Immature natural killer cell (primary cell): ENCODE measurements around the gene C22orf15. TPM values are rescaled to one million over a fixed set of nuclear protein-coding genes. Genes with fewer than 3 reads are reported as not detected.

Source experiments
- DNase-seq, 3 donors: peaks; one replicate each; pipeline ENCODE4 v3.0.0; 2022; ENCODE audit warnings: mixed read lengths in 1 of 3
- H3K27ac Mint-ChIP-seq, 6 donors: one replicate each; pipeline ENCODE4 v1.8.0; 2020; ENCODE audit warnings: mixed read lengths in 6 of 6, mild to moderate bottlenecking in 5 of 6, inconsistent platforms in 4 of 6, moderate library complexity in 3 of 6
- H3K27me3 Mint-ChIP-seq, 3 donors: one replicate each; pipeline ENCODE4 v1.8.0; 2020 to 2021; ENCODE audit warnings: low read depth in 3 of 3, mild to moderate bottlenecking in 3 of 3, mixed read lengths in 3 of 3, moderate library complexity in 3 of 3, inconsistent platforms in 1 of 3
- H3K36me3 Mint-ChIP-seq, 3 donors: one replicate each; pipeline ENCODE4 v1.8.0; 2020; ENCODE audit warnings: mixed read lengths in 3 of 3, inconsistent platforms in 2 of 3, mild to moderate bottlenecking in 2 of 3
- H3K4me1 Mint-ChIP-seq, 2 donors: one replicate each; pipeline ENCODE4 v1.8.0; 2020; ENCODE audit warnings: inconsistent platforms in 2 of 2, mild to moderate bottlenecking in 2 of 2, mixed read lengths in 2 of 2, moderate library complexity in 1 of 2
- H3K4me3 Mint-ChIP-seq, 5 donors: one replicate each; pipeline ENCODE4 v1.8.0; 2020; ENCODE audit warnings: mild to moderate bottlenecking in 5 of 5, mixed read lengths in 5 of 5, inconsistent platforms in 3 of 5, moderate library complexity in 3 of 5
- H3K9me3 Mint-ChIP-seq, 6 donors: one replicate each; pipeline ENCODE4 v1.8.0; 2020; ENCODE audit warnings: mild to moderate bottlenecking in 6 of 6, mixed read lengths in 6 of 6, inconsistent platforms in 4 of 6, moderate library complexity in 3 of 6
- polyA plus RNA-seq, 3 donors: library from polyadenylated mRNA; unstranded; fragments of 300-500 nt; fragmentation: Illumina TruSeq; gene quantifications; one replicate each; pipeline ENCODE4 v1.2.3, GENCODE V29; 2021

Gene C22orf15
- polyA plus RNA-seq, 3 donors from 2014 or later: 1.1 TPM; not detected in 2

DNA sequence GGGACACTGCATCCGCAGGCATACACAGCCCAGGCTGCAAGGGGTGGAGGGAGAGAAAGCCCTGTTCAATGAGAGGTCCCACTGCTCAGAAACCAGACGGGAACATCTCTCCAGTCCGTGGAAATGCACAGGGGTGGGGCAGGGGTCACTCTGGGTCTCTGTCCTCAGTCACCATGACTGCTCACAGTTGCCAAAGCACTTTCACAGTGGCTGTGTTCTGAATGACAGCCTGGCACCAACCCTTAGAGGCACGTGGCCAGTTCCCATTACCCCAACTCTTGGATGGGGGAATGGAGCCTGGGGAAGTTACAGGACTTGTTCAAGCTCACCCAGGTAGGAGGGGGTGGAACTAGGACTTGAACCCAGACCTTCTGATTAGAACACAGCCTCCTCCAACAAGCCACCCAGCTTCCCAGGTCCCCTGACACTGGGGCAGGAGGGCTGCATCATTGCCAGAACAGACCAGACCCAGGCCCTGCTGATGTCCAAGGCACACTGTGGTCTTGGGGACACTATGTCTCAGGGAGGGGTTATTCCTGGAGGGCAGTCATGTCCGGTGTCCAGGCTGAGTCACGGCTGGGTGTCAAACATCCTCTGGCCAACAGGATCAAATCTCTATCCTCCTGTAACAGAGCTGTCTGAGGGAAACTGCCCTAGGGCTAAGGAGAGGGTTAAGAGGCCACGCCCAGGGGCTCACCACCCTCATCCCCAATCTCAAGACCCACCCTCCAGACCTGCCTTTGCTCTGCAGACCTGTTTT lies 20.1 kb upstream of the C22orf15 start:
- Mint-ChIP-seq H3K36me3 (peaks cover 16 to 31% (median 27%) of the 10 kb centered on the region in 3 donors), H3K4me1 (peaks cover 8 to 16% of the 10 kb centered on the region in 2 donors), H3K9me3 (no peaks in the 10 kb centered on the region), H3K27me3 (no peaks in the 10 kb centered on the region), H3K27ac (no peak overlapping the region), H3K4me3 (no peak overlapping the region)
- DNase-seq: no peak

DNA sequence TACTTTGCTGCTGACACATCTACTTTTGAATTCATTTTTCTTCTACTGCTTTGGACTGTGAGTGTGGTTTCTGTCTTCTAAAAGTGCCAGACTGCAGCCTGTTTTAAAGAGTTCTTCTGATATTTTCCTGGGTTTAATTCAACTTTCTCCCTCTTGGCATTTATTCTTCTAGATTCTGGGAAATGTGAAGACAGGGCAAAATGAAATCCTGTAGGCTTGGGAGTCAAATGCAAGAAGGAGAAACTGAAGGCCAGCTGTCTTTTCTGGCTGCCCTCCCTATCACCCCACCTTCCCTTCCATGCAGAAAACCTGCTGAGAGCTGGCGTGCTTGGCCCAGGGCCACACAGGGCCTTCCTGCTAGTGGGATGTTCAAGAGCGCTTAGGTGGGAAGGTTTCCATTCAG lies 19.5 kb upstream of the C22orf15 start:
- peaks cover 8 to 16% of the 10 kb centered on the region in 2 donors for H3K4me1 Mint-ChIP-seq
- H3K27ac Mint-ChIP-seq: no peak overlapping the region
- H3K9me3 Mint-ChIP-seq: no peaks in the 10 kb centered on the region

DNA sequence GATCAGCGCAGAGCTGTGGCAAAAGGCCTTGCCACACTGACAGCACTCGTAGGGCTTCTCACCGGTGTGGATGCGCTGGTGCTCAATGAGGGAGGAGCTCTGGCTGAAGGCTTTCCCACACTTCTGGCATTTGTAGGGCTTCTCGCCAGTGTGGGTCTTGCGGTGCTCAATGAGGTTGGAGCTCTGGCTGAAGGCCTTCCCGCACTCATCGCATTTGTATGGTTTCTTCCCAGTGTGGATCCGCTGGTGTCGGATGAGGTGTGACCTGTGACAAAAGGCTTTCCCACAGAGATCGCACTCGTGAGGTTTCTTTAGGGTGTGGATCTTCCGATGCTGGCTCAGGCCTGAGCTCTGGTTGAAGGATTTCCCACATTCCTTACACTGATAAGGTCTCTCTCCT lies 18.8 kb upstream of the C22orf15 start:
- Mint-ChIP-seq H3K9me3 (no peaks in the 10 kb centered on the region), H3K4me1 (peaks cover 8 to 16% of the 10 kb centered on the region in 2 donors), H3K36me3 (peaks cover 16 to 31% (median 23%) of the 10 kb centered on the region in 3 donors), H3K27ac (no peak overlapping the region), H3K27me3 (no peaks in the 10 kb centered on the region), H3K4me3 (no peak overlapping the region)
- DNase-seq: no peak

More for the DNA sequence above, 19.5 kb upstream of the C22orf15 start:
- DNase-seq: no peak
- no peak overlapping the region for H3K4me3 Mint-ChIP-seq
- H3K27me3 Mint-ChIP-seq: no peaks in the 10 kb centered on the region
- peaks cover 16 to 31% (median 27%) of the 10 kb centered on the region in 3 donors for H3K36me3 Mint-ChIP-seq

DNA sequence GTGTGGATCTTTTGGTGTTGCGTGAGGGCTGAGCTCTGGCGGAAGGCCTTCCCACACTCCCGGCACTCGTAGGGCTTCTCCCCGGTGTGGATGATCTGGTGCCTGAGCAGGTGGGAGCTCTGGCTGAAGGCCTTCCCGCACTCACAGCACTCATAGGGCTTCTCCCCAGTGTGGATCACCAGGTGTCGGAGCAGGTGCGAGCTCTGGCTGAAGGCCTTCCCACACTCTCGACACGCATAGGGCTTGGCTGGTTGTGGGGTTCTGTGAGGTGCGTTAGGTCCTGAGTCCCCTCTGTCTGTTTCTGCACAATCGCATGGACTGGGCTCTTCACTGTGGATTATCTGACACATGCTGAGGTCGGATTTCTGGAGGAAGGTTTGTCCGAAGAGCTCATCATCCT lies 18.3 kb upstream of the C22orf15 start:
- DNase-seq: no peak
- Mint-ChIP-seq H3K4me1 (peaks cover 9 to 16% of the 10 kb centered on the region in 2 donors), H3K4me3 (no peak overlapping the region), H3K9me3 (no peaks in the 10 kb centered on the region), H3K36me3 (peaks cover 16 to 31% (median 23%) of the 10 kb centered on the region in 3 donors), H3K27ac (no peak overlapping the region), H3K27me3 (no peaks in the 10 kb centered on the region)

- H3K4me3 Mint-ChIP-seq: no peak overlapping the region
- no peaks in the 10 kb centered on the region for H3K9me3 Mint-ChIP-seq
- H3K4me1 Mint-ChIP-seq: peaks cover 21 to 28% of the 10 kb centered on the region in 2 donors
- peak overlapping the region in 1 of 6 donors; percentile 48 for H3K27ac Mint-ChIP-seq
- H3K36me3 Mint-ChIP-seq: peaks cover 16 to 31% (median 28%) of the 10 kb centered on the region in 3 donors
- H3K27me3 Mint-ChIP-seq: no peaks in the 10 kb centered on the region
- no peak for DNase-seq
These were observed 17.0 kb upstream of the C22orf15 start for GRCh38 chr22:23745791-23746190.

GRCh38 chr22:23749841-23750301 lies 12.9 kb upstream of the C22orf15 start:
- Mint-ChIP-seq H3K27ac (peak overlapping the region in 5 of 6 donors; percentile 74 to 87 (median 80)), H3K27me3 (peaks cover 0 to 2% (median 0%) of the 10 kb centered on the region in 3 donors), H3K4me1 (peaks cover 20 to 34% of the 10 kb centered on the region in 2 donors), H3K36me3 (peaks cover 3 to 10% (median 4%) of the 10 kb centered on the region in 3 donors), H3K9me3 (no peaks in the 10 kb centered on the region), H3K4me3 (peak overlapping the region; percentile 75 to 86 (median 84))
- no peak for DNase-seq

- peak overlapping the region; percentile 75 to 86 (median 84) for H3K4me3 Mint-ChIP-seq
- H3K27me3 Mint-ChIP-seq: peaks cover 0 to 2% (median 0%) of the 10 kb centered on the region in 3 donors
- no peak for DNase-seq
- peaks cover 15 to 30% of the 10 kb centered on the region in 2 donors for H3K4me1 Mint-ChIP-seq
- no peaks in the 10 kb centered on the region for H3K9me3 Mint-ChIP-seq
- peak overlapping the region; percentile 74 to 87 (median 80) for H3K27ac Mint-ChIP-seq
- peaks cover 0 to 5% (median 0%) of the 10 kb centered on the region in 3 donors for H3K36me3 Mint-ChIP-seq
These were observed 12.4 kb upstream of the C22orf15 start for GRCh38 chr22:23750367-23750713.

DNA sequence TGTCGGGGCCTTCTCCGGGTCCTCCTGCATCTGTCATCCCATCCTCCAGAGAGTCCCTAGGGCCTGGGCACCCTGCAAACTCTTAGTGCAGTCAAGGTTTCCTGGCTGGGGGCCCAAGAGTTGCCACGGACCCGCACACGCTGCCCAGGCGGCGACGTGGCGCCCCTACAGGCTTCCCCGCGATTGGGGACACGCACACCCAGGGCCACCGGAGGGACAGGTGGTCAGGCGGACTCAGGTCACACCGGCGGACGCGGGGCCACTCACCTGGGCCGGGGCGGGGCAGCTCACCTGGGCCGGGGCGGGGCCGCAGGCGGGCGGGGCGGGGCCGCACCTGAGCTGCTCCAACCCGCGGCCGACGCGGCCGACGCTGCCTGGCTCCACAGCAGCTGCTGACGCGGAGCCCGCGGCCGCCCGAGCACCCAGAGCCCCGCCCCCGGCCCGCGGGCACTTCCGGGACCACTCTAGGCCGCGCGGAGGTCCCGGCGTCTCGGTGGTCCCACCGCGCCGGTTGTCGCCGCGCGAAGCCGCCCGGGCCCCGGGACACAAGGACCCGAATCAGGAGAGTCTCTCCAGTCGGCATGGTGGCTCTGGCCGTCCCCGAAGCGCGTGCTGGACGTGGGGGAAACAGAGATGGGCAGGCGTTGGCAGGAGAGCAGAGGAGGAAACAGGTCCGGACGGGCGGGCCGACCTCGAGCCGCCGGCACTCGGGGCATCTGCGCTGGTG lies 11.9 kb upstream of the C22orf15 start, which contains the start of gene ZNF70:
TSS of gene ZNF70 (minus strand) at position 399 of the 727 bp plus-strand sequence. CDS start 5,972 bp downstream, outside the sequence.
- DNase-seq: peak; percentile 84 to 88 (median 87)
- Mint-ChIP-seq H3K27me3 (peaks cover 0 to 2% (median 0%) of the 10 kb centered on the region in 3 donors), H3K36me3 (peaks cover 0 to 5% (median 0%) of the 10 kb centered on the region in 3 donors), H3K27ac (peak within 1 kb of the TSS; percentile 74 to 87 (median 81)), H3K4me1 (peaks cover 14 to 25% of the 10 kb centered on the region in 2 donors), H3K9me3 (no peaks in the 10 kb centered on the region), H3K4me3 (peak within 1 kb of the TSS; percentile 77 to 86 (median 84))

GRCh38 chr22:23751441-23751996 lies 11.3 kb upstream of the C22orf15 start:
- H3K9me3 Mint-ChIP-seq: no peaks in the 10 kb centered on the region
- H3K4me1 Mint-ChIP-seq: peaks cover 14 to 22% of the 10 kb centered on the region in 2 donors
- peaks cover 0 to 5% (median 0%) of the 10 kb centered on the region in 3 donors for H3K36me3 Mint-ChIP-seq
- H3K27ac Mint-ChIP-seq: peak overlapping the region; percentile 44 to 85 (median 70)
- H3K4me3 Mint-ChIP-seq: peak overlapping the region; percentile 68 to 84 (median 73)
- no peak for DNase-seq
- H3K27me3 Mint-ChIP-seq: peaks cover 0 to 2% (median 0%) of the 10 kb centered on the region in 3 donors

GRCh38 chr22:23752090-23752691 lies 10.6 kb upstream of the C22orf15 start:
- Mint-ChIP-seq H3K4me3 (peak overlapping the region; percentile 62 to 84 (median 75)), H3K4me1 (peaks cover 14 to 18% of the 10 kb centered on the region in 2 donors), H3K27ac (peak overlapping the region in 4 of 6 donors; percentile 67 to 76 (median 72)), H3K36me3 (peaks cover 0 to 5% (median 0%) of the 10 kb centered on the region in 3 donors), H3K9me3 (no peaks in the 10 kb centered on the region), H3K27me3 (peaks cover 0 to 2% (median 0%) of the 10 kb centered on the region in 3 donors)
- DNase-seq: no peak

- no peaks in the 10 kb centered on the region for H3K9me3 Mint-ChIP-seq
- no peak for DNase-seq
- peaks cover 14 to 18% of the 10 kb centered on the region in 2 donors for H3K4me1 Mint-ChIP-seq
- peaks cover 0 to 5% (median 0%) of the 10 kb centered on the region in 3 donors for H3K36me3 Mint-ChIP-seq
- peak overlapping the region; percentile 62 to 84 (median 75) for H3K4me3 Mint-ChIP-seq
- peaks cover 0 to 2% (median 0%) of the 10 kb centered on the region in 3 donors for H3K27me3 Mint-ChIP-seq
- H3K27ac Mint-ChIP-seq: peak overlapping the region in 2 of 6 donors; percentile 55 to 76
These were observed 10.0 kb upstream of the C22orf15 start for GRCh38 chr22:23752750-23753149.

DNA sequence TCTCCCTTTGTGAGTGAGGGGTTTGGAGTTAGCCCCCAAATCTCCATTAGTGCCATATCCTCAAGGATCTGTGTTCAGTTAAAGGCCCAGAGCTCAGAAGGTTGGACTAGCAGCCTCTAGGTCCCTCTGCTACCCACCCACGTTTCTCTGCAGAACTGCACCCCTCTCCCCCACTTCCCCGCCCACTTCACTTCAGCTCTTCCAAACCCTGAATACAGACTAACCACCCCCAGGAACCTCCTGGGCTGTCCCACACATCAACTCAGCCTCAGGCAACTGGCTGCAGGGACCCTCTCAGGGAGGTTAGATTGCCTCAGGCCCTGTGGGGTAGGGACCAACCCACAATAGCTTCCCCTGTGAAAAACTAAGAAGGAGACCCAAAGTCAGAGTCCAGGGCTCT lies 9.4 kb upstream of the C22orf15 start:
- DNase-seq: no peak
- H3K27ac Mint-ChIP-seq: no peak overlapping the region
- peaks cover 14 to 18% of the 10 kb centered on the region in 2 donors for H3K4me1 Mint-ChIP-seq
- peaks cover 0 to 5% (median 0%) of the 10 kb centered on the region in 3 donors for H3K36me3 Mint-ChIP-seq
- no peaks in the 10 kb centered on the region for H3K9me3 Mint-ChIP-seq
- H3K4me3 Mint-ChIP-seq: no peak overlapping the region
- peaks cover 0 to 2% (median 0%) of the 10 kb centered on the region in 3 donors for H3K27me3 Mint-ChIP-seq
